ENCODE measurements around the gene GTF2IRD1. TPM values are rescaled to one million over a fixed set of nuclear protein-coding genes. Genes with fewer than 3 reads are reported as not detected.

The GTF2IRD1 gene
- total and polyA plus RNA-seq, 2 of the 4 experiments (the other 2 are of a cell fraction): 4.1 to 21.9 TPM

- H4K5ac ChIP-seq (ENCODE audit: low read depth, low read length): no peak overlapping the region
- no peak overlapping the region for H3K4ac ChIP-seq (ENCODE audit: low read depth, low read length)
- intact Hi-C loops (cut with micrococcal nuclease) (no loop called here), dilution Hi-C loops (cut with HindIII; ENCODE audit: low sequenced_read_pairs, unreplicated experiment) (no loop called here), in situ Hi-C loops (cut with MboI; ENCODE audit: low sequenced_read_pairs) (loop anchor here (10.0 kb wide), 1 partner anchor 280 kb away; no protein-coding TSS in a partner anchor)
- ChIA-PET POLR2A (ENCODE audit: unreplicated experiment) (no interaction called here), CTCF (no interaction called here)
- no TSS peak for BruUV-seq (replicated peaks)
- H3K4me2 ChIP-seq (ENCODE audit: low read depth, low read length): no peak overlapping the region
- H3K36me3 ChIP-seq (ENCODE audit: control insufficient read depth, insufficient read depth, low read length): no peaks in the 10 kb centered on the region
- TF ChIP-seq BHLHE40 (IDR thresholded peaks at IDR 0.05; ENCODE audit: low read depth, low read length): no peak
- TF ChIP-seq RCOR1 (IDR thresholded peaks at IDR 0.05; ENCODE audit: insufficient replicate concordance, low read length): no peak
- TF ChIP-seq POLR2A (IDR thresholded peaks at IDR 0.05; ENCODE audit: low read depth, low read length): no peak
- no peak for TF ChIP-seq MXI1 (IDR thresholded peaks at IDR 0.05; ENCODE audit: borderline replicate concordance, low read depth, low read length)
- no peak for TF ChIP-seq CHD1 (IDR thresholded peaks at IDR 0.05; ENCODE audit: low read depth, low read length)
- no peak for TF ChIP-seq NFE2L2 (IDR thresholded peaks at IDR 0.05; ENCODE audit: low read depth, low read length)
- TF ChIP-seq RAD21 (IDR thresholded peaks at IDR 0.05; ENCODE audit: low read length): no peak
- no peak for TF ChIP-seq MAFK (IDR thresholded peaks at IDR 0.05; ENCODE audit: low read depth, low read length)
- no peak for TF ChIP-seq CEBPB (IDR thresholded peaks at IDR 0.05; ENCODE audit: low read depth, low read length)
- TF ChIP-seq SMC3 (IDR thresholded peaks at IDR 0.05; ENCODE audit: low read depth, low read length): no peak
- no peak for TF ChIP-seq CTCF (conservative IDR thresholded peaks at IDR 0.05; ENCODE audit: low read depth, low read length)
- no peak for TF ChIP-seq MAZ (IDR thresholded peaks at IDR 0.05; ENCODE audit: borderline replicate concordance, low read depth, low read length)
- no peak overlapping the region for H2AFZ ChIP-seq (replicated peaks; ENCODE audit: low read length, poor library complexity)
- no peak overlapping the region for H2AK5ac ChIP-seq (ENCODE audit: low read depth, low read length)
- no peak overlapping the region for H2BK120ac ChIP-seq (ENCODE audit: low read depth, low read length)
- peaks cover 7% of the 10 kb centered on the region for H3K4me1 ChIP-seq (ENCODE audit: control insufficient read depth, insufficient read depth, low read length)
- H3K27me3 ChIP-seq (ENCODE audit: control insufficient read depth, insufficient read depth, low read length): no peaks in the 10 kb centered on the region; the same call in 1 of the 2 replicates
- no peak overlapping the region for H3K4me3 ChIP-seq (ENCODE audit: insufficient read depth, low read depth, low read length)
- H3K14ac ChIP-seq (replicated peaks; ENCODE audit: low read depth, low read length): no peak overlapping the region
- no peaks in the 10 kb centered on the region for H3K9me3 ChIP-seq (ENCODE audit: control insufficient read depth, insufficient read depth, low read length)
- H3K27ac ChIP-seq (ENCODE audit: insufficient read depth, low read length): no peak overlapping the region
- H4K91ac ChIP-seq (ENCODE audit: insufficient read depth, low read depth, low read length): no peak overlapping the region
- ATAC-seq (ENCODE audit: low read depth) (no peak), DNase-seq (no peak)
- no peak overlapping the region for H3K9ac ChIP-seq (ENCODE audit: low read depth, low read length)
- H2BK5ac ChIP-seq (ENCODE audit: low read depth, low read length, poor library complexity, severe bottlenecking): no peak overlapping the region
- 80% methylated on average over 1 of the region's 10 CpGs; no CpG with 5 or more reads in 1 of the 2 experiments for WGBS, 2 experiments (ENCODE audit: extremely low coverage in 2 of 2, insufficient read length in 1 of 2)
- no peak overlapping the region for H2BK20ac ChIP-seq (ENCODE audit: low read depth, low read length)
- no peaks in the 10 kb centered on the region for H3K9me1 ChIP-seq (ENCODE audit: insufficient read depth, low read length)
- H2BK15ac ChIP-seq (ENCODE audit: low read depth, low read length): no peak overlapping the region
- no peak overlapping the region for H3K23ac ChIP-seq (ENCODE audit: low read depth, low read length)
- H4K8ac ChIP-seq (ENCODE audit: low read depth in 2 of 2, low read length in 2 of 2): no peak overlapping the region
- H3K18ac ChIP-seq (ENCODE audit: low read depth, low read length): no peak overlapping the region
- no peak overlapping the region for H3K56ac ChIP-seq (ENCODE audit: extremely low read depth, insufficient read depth, low read length)
- no peaks in the 10 kb centered on the region for H4K20me1 ChIP-seq (ENCODE audit: insufficient read depth, low read length)
- no peaks in the 10 kb centered on the region for H3K79me1 ChIP-seq (ENCODE audit: low read depth in 1 of 2, low read length in 2 of 2)
- H2AK9ac ChIP-seq (replicated peaks; ENCODE audit: low read depth, low read length, poor library complexity): no peak overlapping the region
These were observed 29.3 kb upstream of the GTF2IRD1 start for GRCh38 chr7:74424291-74424880.

Data from IMR-90 (cell line).